Psoas muscle (tissue), 8 donors: ENCODE data around the gene TMEM154. TPM values are rescaled to one million over a fixed set of nuclear protein-coding genes. Genes with fewer than 3 reads are reported as not detected.

Experiments used
- ATAC-seq, 4 donors: fragments of 200-7000 bp; cut with Tn5 transposase; one replicate each; pipeline ENCODE4 v1.9.1; 2020; ENCODE audit warnings: moderate library complexity in 3 of 4, mild to moderate bottlenecking in 2 of 4
- DNase-seq, 2 donors: peaks; one replicate each; pipeline ENCODE4 v3.0.0-alpha.2; 2020
- H3K27ac ChIP-seq: fragments of 200-600 bp; one replicate; pipeline ENCODE4 v1.8.0; 2022
- H3K27me3 ChIP-seq, 3 donors: fragments of 200-600 bp in 1 of 3; one replicate each; pipeline versions ENCODE4 v1.6.1 to v1.8.0; 2013 to 2022; ENCODE audit warnings: low read length in 2 of 3, mild to moderate bottlenecking in 2 of 3, moderate library complexity in 1 of 3; ENCODE audit not compliant: insufficient read depth in 3 of 3
- H3K36me3 ChIP-seq, 2 donors: fragments of 200-600 bp in 1 of 2; one replicate each; pipeline versions ENCODE4 v1.6.1 to v1.8.0; 2013 to 2022; ENCODE audit warnings: low read depth in 1 of 2, mild to moderate bottlenecking in 1 of 2, moderate library complexity in 1 of 2; ENCODE audit not compliant: insufficient read depth in 1 of 2
- H3K4me1 ChIP-seq: fragments of 200-600 bp; one replicate; pipeline ENCODE4 v1.8.0; 2022
- H3K4me3 ChIP-seq: fragments of 200-600 bp; one replicate; pipeline ENCODE4 v1.8.0; 2022; ENCODE audit warnings: mild to moderate bottlenecking
- H3K9me3 ChIP-seq: fragments of 200-600 bp; one replicate; pipeline ENCODE4 v1.8.0; 2022
- CTCF ChIP-seq: fragments of 200-600 bp; IDR thresholded peaks from one replicate; pipeline ENCODE4 v1.8.0; 2022; ENCODE audit warnings: antibody characterized with exemption
- WGBS, 3 donors: extraction: QIAGEN DNeasy Blood & Tissue Kit; methylation state at CpG; one replicate each; pipeline versions ENCODE4 v1.1.6 to v1.1.7; 2013; 5-methylcytosine and 5-hydroxymethylcytosine counted together
- intact Hi-C, 2 donors: fragments of 100-400 bp; cut with DNase I; formaldehyde crosslinking; loops; one replicate each; pipeline versions ENCODE4 v1.11.0 to v1.14.2; 2022
- polyA plus RNA-seq, 3 donors: library from polyadenylated mRNA; stranded (reverse); fragments of 200-250 nt; gene quantifications; one replicate each; pipeline ENCODE4 v1.2.3, GENCODE V29; 2013
- total RNA-seq, 4 donors: library from RNA; stranded (reverse); fragmentation: NEBNext Ultra II Directional in 2 of 4; extraction: Animal tissue kit (Norgen Biotek cat#: 25700) in 2 of 4; gene quantifications; one replicate each; pipeline versions ENCODE4 v1.2.1 to v1.2.4, GENCODE V29; 2021 to 2023
- donor health status: healthy with polysubstance abuse.
- donor health status: DM: no; HTN: no; CAD: no; lungs with moderate emphysema.
- donor health status: Bipolar disorder and iron deficiency.
- donor health status: healthy.
- donor health status: DM: yes; HTN: yes; CAD: no.
- donor health status: DM: no; HTN: no; CAD: no.
- donor health status: DM: no; HTN: no; CAD: no.
- donor health status: DM: yes; HTN: yes; CAD: no.

Gene TMEM154
- total and polyA plus RNA-seq, 7 donors: 0.06 to 0.98 (median 0.40) TPM

- no peak for TF ChIP-seq CTCF
- H3K36me3 ChIP-seq: no peaks in the 10 kb centered on the region
- H3K27ac ChIP-seq: no peak overlapping the region
- 89 to 94% (median 92%) methylated on average over 4 of the region's 4 CpGs for WGBS, 3 donors
- no peak for DNase-seq
- H3K4me1 ChIP-seq: no peaks in the 10 kb centered on the region
- no peaks in the 10 kb centered on the region for H3K9me3 ChIP-seq
- H3K4me3 ChIP-seq: no peak overlapping the region
- H3K27me3 ChIP-seq: no peaks in the 10 kb centered on the region
- intact Hi-C loops: no loop called here
- ATAC-seq: no peak
Observed at GRCh38 chr4:152588869-152589268, 90.9 kb downstream of the TMEM154 start.

- Histone ChIP-seq H3K4me3 (no peak overlapping the region), H3K9me3 (no peaks in the 10 kb centered on the region), H3K27me3 (no peaks in the 10 kb centered on the region), H3K4me1 (no peaks in the 10 kb centered on the region), H3K36me3 (no peaks in the 10 kb centered on the region), H3K27ac (no peak overlapping the region)
- no peak for TF ChIP-seq CTCF
- WGBS, 3 donors: 80 to 87% (median 81%) methylated on average over 3 of the region's 3 CpGs
- intact Hi-C loops: no loop called here
- ATAC-seq (no peak), DNase-seq (no peak)
Observed at GRCh38 chr4:152587127-152587526, 92.7 kb downstream of the TMEM154 start.

GRCh38 chr4:152586668-152587067 is 93.1 kb downstream of the TMEM154 start:
- Histone ChIP-seq H3K36me3 (no peaks in the 10 kb centered on the region), H3K27ac (no peak overlapping the region), H3K4me1 (no peaks in the 10 kb centered on the region), H3K9me3 (no peaks in the 10 kb centered on the region), H3K27me3 (no peaks in the 10 kb centered on the region), H3K4me3 (no peak overlapping the region)
- WGBS, 3 donors: 84 to 89% (median 84%) methylated on average over 2 of the region's 2 CpGs
- intact Hi-C loops: no loop called here
- TF ChIP-seq CTCF: no peak
- ATAC-seq (no peak), DNase-seq (no peak)

- TF ChIP-seq CTCF: no peak
- Histone ChIP-seq H3K4me3 (no peak overlapping the region), H3K27ac (no peak overlapping the region), H3K4me1 (no peaks in the 10 kb centered on the region), H3K27me3 (no peaks in the 10 kb centered on the region), H3K36me3 (no peaks in the 10 kb centered on the region), H3K9me3 (no peaks in the 10 kb centered on the region)
- intact Hi-C loops: no loop called here
- no peak for DNase-seq
- 62 to 74% (median 66%) methylated on average over 7 of the region's 7 CpGs for WGBS, 3 donors
- ATAC-seq: no peak
Observed at GRCh38 chr4:152585023-152585441, 94.8 kb downstream of the TMEM154 start.

GRCh38 chr4:152581536-152582160 is 98.1 kb downstream of the TMEM154 start:
- no peak overlapping the region for H3K4me3 ChIP-seq
- H3K27ac ChIP-seq: no peak overlapping the region
- no peaks in the 10 kb centered on the region for H3K4me1 ChIP-seq
- WGBS, 3 donors: 77 to 83% (median 81%) methylated on average over 3 of the region's 3 CpGs
- no peaks in the 10 kb centered on the region for H3K36me3 ChIP-seq
- H3K9me3 ChIP-seq: no peaks in the 10 kb centered on the region
- no peaks in the 10 kb centered on the region for H3K27me3 ChIP-seq
- ATAC-seq: no peak
- TF ChIP-seq CTCF: no peak
- no peak for DNase-seq
- intact Hi-C loops: no loop called here
